Neural progenitor cell (in vitro differentiated cells): ENCODE measurements around the gene ASXL3. TPM values are rescaled to one million over a fixed set of nuclear protein-coding genes. Genes with fewer than 3 reads are reported as not detected.

ENCODE experiments used
- DNase-seq: peaks from one replicate; pipeline ENCODE4 v3.0.0-alpha.2; 2016; ENCODE audit warnings: low spot score
- H2AFZ ChIP-seq: fragments of 200-600 bp; sonication (generic); replicated peaks from 2 replicates; pipeline ENCODE4 v1.6.1; 2016; ENCODE audit warnings: antibody characterized with exemption
- H3F3A ChIP-seq: fragments of 200-600 bp; sonication (generic); 2 replicates; pipeline ENCODE4 v1.6.1; 2016; ENCODE audit warnings: antibody characterized with exemption, low read depth
- H3K27ac ChIP-seq: fragments of 200-600 bp; sonication (generic); 2 replicates; pipeline ENCODE4 v1.5.1; 2016; ENCODE audit warnings: mild to moderate bottlenecking
- H3K27me3 ChIP-seq: fragments of 200-600 bp; sonication (generic); 2 replicates; pipeline ENCODE4 v1.6.1; 2016; ENCODE audit warnings: mild to moderate bottlenecking, moderate library complexity
- H3K36me3 ChIP-seq: fragments of 200-600 bp; sonication (generic); 2 replicates; pipeline ENCODE4 v1.5.1; 2016
- H3K4me1 ChIP-seq: fragments of 200-600 bp; sonication (generic); 2 replicates; pipeline ENCODE4 v1.6.1; 2016; ENCODE audit warnings: mixed run types
- H3K4me2 ChIP-seq: fragments of 200-600 bp; sonication (generic); 2 replicates; pipeline ENCODE4 v1.6.1; 2016
- H3K4me3 ChIP-seq: fragments of 200-600 bp; sonication (generic); 2 replicates; pipeline ENCODE4 v1.5.1; 2016
- H3K79me2 ChIP-seq: fragments of 200-600 bp; sonication (generic); 2 replicates; pipeline ENCODE4 v1.6.1; 2016; ENCODE audit warnings: low read depth
- H3K9ac ChIP-seq: fragments of 200-600 bp; sonication (generic); 2 replicates; pipeline ENCODE4 v1.6.1; 2016
- H3K9me3 ChIP-seq: fragments of 200-600 bp; sonication (generic); 2 replicates; pipeline ENCODE4 v1.5.1; 2016; ENCODE audit warnings: low read depth
- H4K20me1 ChIP-seq: fragments of 200-600 bp; sonication (generic); 2 replicates; pipeline ENCODE4 v1.6.1; 2016; ENCODE audit warnings: low read depth
- H3K27ac Mint-ChIP-seq: 3 replicates; pipeline ENCODE4 v1.8.0; 2021; ENCODE audit warnings: mixed read lengths
- H3K27me3 Mint-ChIP-seq: 2 replicates; pipeline ENCODE4 v1.8.0; 2022; ENCODE audit warnings: low read depth, mild to moderate bottlenecking, inconsistent platforms, moderate library complexity, mixed read lengths; ENCODE audit not compliant: insufficient read depth
- H3K36me3 Mint-ChIP-seq: 3 replicates; pipeline ENCODE4 v1.8.0; 2021; ENCODE audit warnings: mixed read lengths
- H3K4me1 Mint-ChIP-seq: 3 replicates; pipeline ENCODE4 v1.8.0; 2021; ENCODE audit warnings: mixed read lengths
- H3K4me3 Mint-ChIP-seq: 3 replicates; pipeline ENCODE4 v1.8.0; 2021; ENCODE audit warnings: mild to moderate bottlenecking, moderate library complexity, mixed read lengths
- H3K9me3 Mint-ChIP-seq: 3 replicates; pipeline ENCODE4 v1.8.0; 2020; ENCODE audit warnings: mixed read lengths
- CTCF ChIP-seq: fragments of 200-600 bp; sonication (generic); IDR thresholded peaks from 2 replicates; pipeline ENCODE4 v1.5.1; 2017; ENCODE audit warnings: antibody characterized with exemption, mild to moderate bottlenecking
- EZH2 ChIP-seq: fragments of 200-600 bp; sonication (generic); IDR thresholded peaks from 2 replicates; pipeline ENCODE4 v1.6.1; 2017; ENCODE audit warnings: antibody characterized with exemption, mild to moderate bottlenecking, moderate library complexity
- EZH2phosphoT487 ChIP-seq: fragments of 200-600 bp; sonication (generic); IDR thresholded peaks from 2 replicates; pipeline ENCODE4 v1.6.1; 2017; ENCODE audit warnings: antibody characterized with exemption
- total RNA-seq: library from RNA; depleted of rRNA; stranded (reverse); fragments of >200 nt; gene quantifications from 2 replicates; pipeline ENCODE4 v1.2.3, GENCODE V29; 2015; ENCODE audit warnings: low replicate concordance

The ASXL3 gene
- total RNA-seq, 1 donor from 2014 or later, result 5.1 TPM

- H3K4me3 ChIP-seq, result no peak overlapping the region
- Mint-ChIP-seq H3K4me3 (no peak overlapping the region), H3K27me3 (peaks cover 2% of the 10 kb centered on the region), H3K36me3 (peaks cover 19% of the 10 kb centered on the region), H3K27ac (no peak overlapping the region), H3K9me3 (no peaks in the 10 kb centered on the region), H3K4me1 (no peaks in the 10 kb centered on the region)
- H3K9ac ChIP-seq, result no peak overlapping the region
- no peaks in the 10 kb centered on the region for H3K36me3 ChIP-seq
- H3F3A ChIP-seq, result no peaks in the 10 kb centered on the region
- no peaks in the 10 kb centered on the region for H3K27me3 ChIP-seq
- H3K4me2 ChIP-seq, result no peak overlapping the region
- TF ChIP-seq EZH2 (no peak), CTCF (no peak)
- H3K27ac ChIP-seq, result no peak overlapping the region
- DNase-seq, result no peak
- H3K4me1 ChIP-seq, result no peaks in the 10 kb centered on the region
- H4K20me1 ChIP-seq, result no peaks in the 10 kb centered on the region
- no peaks in the 10 kb centered on the region for H3K79me2 ChIP-seq
- H3K9me3 ChIP-seq, result no peaks in the 10 kb centered on the region
- no peak overlapping the region for H2AFZ ChIP-seq
Measured at GRCh38 chr18:33682436-33682835, 104.4 kb downstream of the ASXL3 start.

DNA sequence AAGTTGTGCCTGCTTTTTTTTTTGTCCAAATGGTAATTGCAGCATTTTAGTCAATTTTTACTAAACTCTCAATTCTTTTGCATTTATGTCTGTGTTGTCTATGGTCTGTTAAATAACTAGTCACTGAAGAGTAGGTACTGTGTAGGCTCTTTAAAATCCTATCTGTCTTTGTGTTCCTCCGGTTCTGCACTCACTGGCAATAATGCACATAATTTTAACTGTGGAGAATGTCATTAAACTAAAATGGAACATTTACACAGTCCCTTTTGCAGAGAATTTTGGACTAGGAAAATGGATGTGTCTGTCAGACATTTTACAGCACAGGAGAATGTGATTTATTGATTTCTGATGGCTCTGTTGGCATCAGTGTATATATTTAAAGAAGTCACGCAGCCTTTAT lies 116.6 kb downstream of the ASXL3 start:
- Histone ChIP-seq H3K36me3 (no peaks in the 10 kb centered on the region), H3K9me3 (no peaks in the 10 kb centered on the region), H3K79me2 (no peaks in the 10 kb centered on the region), H3K9ac (no peak overlapping the region), H3K4me3 (no peak overlapping the region), H3K27ac (no peak overlapping the region), H2AFZ (no peak overlapping the region), H4K20me1 (no peaks in the 10 kb centered on the region), H3K4me1 (no peaks in the 10 kb centered on the region), H3K4me2 (no peak overlapping the region), H3F3A (no peaks in the 10 kb centered on the region), H3K27me3 (no peaks in the 10 kb centered on the region)
- Mint-ChIP-seq H3K27me3 (peaks cover 4% of the 10 kb centered on the region), H3K9me3 (no peaks in the 10 kb centered on the region), H3K36me3 (peaks cover 18% of the 10 kb centered on the region), H3K4me1 (no peaks in the 10 kb centered on the region), H3K27ac (no peak overlapping the region), H3K4me3 (no peak overlapping the region)
- DNase-seq, result no peak
- TF ChIP-seq EZH2phosphoT487 (no peak), CTCF (no peak)

GRCh38 chr18:33696332-33697162 lies 118.5 kb downstream of the ASXL3 start:
- Histone ChIP-seq H3K9me3 (no peaks in the 10 kb centered on the region), H3F3A (no peaks in the 10 kb centered on the region), H2AFZ (no peak overlapping the region), H3K79me2 (no peaks in the 10 kb centered on the region), H4K20me1 (no peaks in the 10 kb centered on the region), H3K27me3 (no peaks in the 10 kb centered on the region), H3K9ac (no peak overlapping the region), H3K4me3 (no peak overlapping the region), H3K27ac (no peak overlapping the region), H3K4me2 (no peak overlapping the region), H3K4me1 (no peaks in the 10 kb centered on the region), H3K36me3 (no peaks in the 10 kb centered on the region)
- Mint-ChIP-seq H3K36me3 (peaks cover 7% of the 10 kb centered on the region), H3K27ac (no peak overlapping the region), H3K9me3 (no peaks in the 10 kb centered on the region), H3K4me1 (no peaks in the 10 kb centered on the region), H3K4me3 (no peak overlapping the region), H3K27me3 (no peaks in the 10 kb centered on the region)
- DNase-seq, result no peak
- TF ChIP-seq EZH2phosphoT487 (no peak), CTCF (no peak), EZH2 (no peak)
